Cardiac muscle cell (in vitro differentiated cells and primary cell): ENCODE data around the gene ACTR5. TPM values are rescaled to one million over a fixed set of nuclear protein-coding genes. Genes with fewer than 3 reads are reported as not detected.
A peak's percentile ranks its signal among the peaks of the same experiment; 100 is the strongest.

Experiments
- DNase-seq, 2 donors: peaks; one replicate each; pipeline versions ENCODE4 v3.0.0 to v3.0.0-alpha.2; 2010 to 2017; ENCODE audit warnings: low read depth in 1 of 2, low spot score in 1 of 2
- H3K27ac ChIP-seq: fragments of 200-600 bp; sonication (generic); 2 replicates; pipeline ENCODE4 v1.5.1; 2016
- H3K27me3 ChIP-seq: fragments of 200-600 bp; sonication (generic); 2 replicates; pipeline ENCODE4 v1.6.0; 2016; ENCODE audit warnings: control low read depth
- H3K36me3 ChIP-seq: fragments of 200-600 bp; sonication (generic); 2 replicates; pipeline ENCODE4 v1.5.1; 2016; ENCODE audit warnings: control low read depth
- H3K4me1 ChIP-seq: fragments of 200-600 bp; sonication (generic); 2 replicates; pipeline ENCODE4 v1.8.1; 2017; ENCODE audit warnings: low read depth, mild to moderate bottlenecking, mixed run types
- H3K4me3 ChIP-seq: fragments of 200-600 bp; sonication (generic); 2 replicates; pipeline ENCODE4 v1.5.1; 2016; ENCODE audit warnings: mild to moderate bottlenecking
- H3K9me3 ChIP-seq: fragments of 200-600 bp; sonication (generic); 2 replicates; pipeline ENCODE4 v1.5.1; 2017; ENCODE audit warnings: low read depth, mild to moderate bottlenecking, control low read depth
- CTCF ChIP-seq: IDR thresholded peaks from 2 replicates; pipeline ENCODE4 v1.5.1; 2012; ENCODE audit warnings: low read depth, mild to moderate bottlenecking, low read length
- polyA plus RNA-seq: library from polyadenylated mRNA; unstranded; fragments of >200 nt; fragmentation: Nextera tagmentation; extraction: Ambion mirVana; gene quantifications from 2 replicates; pipeline ENCODE4 v1.2.1, GENCODE V29; 2016
- total RNA-seq: library from RNA; depleted of rRNA; stranded (reverse); fragments of >200 nt; gene quantifications from 2 replicates; pipeline ENCODE4 v1.2.3, GENCODE V29; 2016

The ACTR5 gene
- total and polyA plus RNA-seq, 2 experiments from 2014 or later = 6.4 to 8.7 TPM

DNA sequence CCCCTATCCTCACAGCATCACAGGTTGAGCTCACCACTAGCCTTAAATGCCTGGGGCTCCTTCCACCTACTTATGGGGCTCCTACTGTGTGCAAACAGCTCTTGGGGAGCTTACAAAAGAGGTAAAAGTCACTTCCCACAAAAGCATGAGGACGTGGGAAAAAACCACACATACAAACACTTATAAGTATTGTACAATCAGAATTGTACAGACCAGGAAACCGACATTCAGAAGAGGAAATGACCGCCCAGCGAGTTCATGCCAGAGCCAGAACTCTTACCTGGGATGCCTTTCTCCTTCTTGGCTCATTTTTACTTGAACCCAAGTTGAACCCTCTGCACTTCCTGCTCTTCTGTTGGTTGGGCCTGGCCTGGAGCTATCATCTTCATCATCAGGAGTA lies 50.9 kb downstream of the ACTR5 start:
- H3K27ac ChIP-seq = no peak overlapping the region
- no peaks in the 10 kb centered on the region for H3K36me3 ChIP-seq
- TF ChIP-seq CTCF = no peak
- H3K27me3 ChIP-seq = no peaks in the 10 kb centered on the region
- H3K4me1 ChIP-seq = no peaks in the 10 kb centered on the region
- DNase-seq = no peak
- no peak overlapping the region for H3K4me3 ChIP-seq
- H3K9me3 ChIP-seq = no peaks in the 10 kb centered on the region

DNA sequence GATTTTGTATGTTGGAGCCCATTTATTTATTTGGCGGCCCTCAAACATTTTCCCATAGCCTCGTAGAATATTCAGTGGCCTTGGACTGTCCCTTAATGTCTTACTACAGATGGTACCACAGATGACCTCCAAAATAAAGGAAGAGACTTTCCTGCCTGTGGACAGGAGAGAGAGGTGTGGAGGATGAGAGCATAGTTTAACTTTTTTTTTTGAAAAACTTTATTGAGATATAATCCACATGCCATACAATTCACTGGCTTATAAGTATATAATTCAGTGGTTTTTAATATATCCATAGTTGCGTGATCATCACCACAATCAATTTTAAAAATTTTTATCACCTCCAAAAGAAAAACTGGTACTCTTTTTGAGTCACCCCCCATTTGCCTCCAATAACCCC lies 52.6 kb downstream of the ACTR5 start:
- H3K36me3 ChIP-seq = no peaks in the 10 kb centered on the region
- no peak for TF ChIP-seq CTCF
- no peak for DNase-seq
- H3K27ac ChIP-seq = no peak overlapping the region
- no peak overlapping the region for H3K4me3 ChIP-seq
- no peaks in the 10 kb centered on the region for H3K4me1 ChIP-seq
- H3K27me3 ChIP-seq = peaks cover 12% of the 10 kb centered on the region
- no peaks in the 10 kb centered on the region for H3K9me3 ChIP-seq

DNA sequence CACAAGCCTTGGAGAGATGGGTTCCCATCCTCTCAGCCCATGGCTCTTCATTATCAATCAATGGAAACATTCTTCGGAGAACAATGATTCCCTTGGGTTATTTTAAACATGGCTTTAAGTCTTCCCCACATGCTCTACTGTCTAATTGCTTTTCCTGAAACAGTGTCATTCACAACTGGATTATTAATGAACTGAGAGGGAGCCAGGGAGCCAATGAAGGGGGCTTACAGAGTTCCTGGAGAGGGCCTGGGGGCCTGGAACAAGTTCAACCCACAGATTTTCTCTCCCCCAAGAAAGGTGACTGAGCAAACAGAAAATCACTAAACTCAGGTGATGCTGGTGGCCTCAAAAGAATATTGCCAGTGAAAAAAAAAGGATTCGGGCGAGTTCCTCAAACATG lies 56.0 kb downstream of the ACTR5 start:
- DNase-seq = no peak
- H3K4me1 ChIP-seq = no peaks in the 10 kb centered on the region
- H3K27ac ChIP-seq = no peak overlapping the region
- H3K27me3 ChIP-seq = peaks cover 43% of the 10 kb centered on the region
- TF ChIP-seq CTCF = no peak
- H3K4me3 ChIP-seq = no peak overlapping the region
- no peaks in the 10 kb centered on the region for H3K9me3 ChIP-seq
- H3K36me3 ChIP-seq = no peaks in the 10 kb centered on the region

GRCh38 chr20:38804682-38805501 lies 56.6 kb downstream of the ACTR5 start:
- Histone ChIP-seq H3K9me3 (no peaks in the 10 kb centered on the region), H3K27me3 (peaks cover 47% of the 10 kb centered on the region), H3K36me3 (no peaks in the 10 kb centered on the region), H3K4me3 (no peak overlapping the region), H3K4me1 (no peaks in the 10 kb centered on the region), H3K27ac (no peak overlapping the region)
- peak in 1 of 2 donors; percentile 40 for DNase-seq
- TF ChIP-seq CTCF = no peak

DNA sequence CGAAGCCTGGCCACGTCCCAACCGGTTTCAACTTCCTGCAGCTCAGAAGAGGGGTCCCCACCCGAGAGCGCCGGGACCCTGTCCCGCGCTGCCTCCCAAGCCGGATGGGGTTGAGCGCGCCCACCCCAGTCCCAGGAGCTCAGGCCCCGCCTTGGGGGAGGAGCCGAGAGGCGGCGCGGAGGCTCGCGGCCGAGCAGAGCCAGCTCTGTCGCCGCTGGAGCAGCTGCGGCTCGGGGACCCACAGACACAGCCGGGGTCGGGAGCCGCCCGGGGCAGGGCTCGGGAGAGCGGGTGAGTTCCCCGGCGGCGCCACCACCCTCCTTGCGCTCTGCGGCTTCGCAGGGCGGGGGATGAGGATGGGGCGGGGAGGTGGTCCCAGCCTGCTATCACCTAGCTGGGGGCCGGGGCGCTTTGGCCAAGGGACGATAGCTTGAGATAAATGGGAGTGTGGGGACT lies 57.3 kb downstream of the ACTR5 start, which contains the start of gene PPP1R16B:
TSS of gene PPP1R16B (plus strand) at position 196 of the 456 bp plus-strand sequence. CDS start 30,229 bp downstream, outside the sequence.
- no peaks in the 10 kb centered on the region for H3K36me3 ChIP-seq
- peak; percentile 23 to 76 for DNase-seq
- H3K9me3 ChIP-seq = no peaks in the 10 kb centered on the region
- TF ChIP-seq CTCF = no peak
- peaks cover 53% of the 10 kb centered on the region for H3K27me3 ChIP-seq
- H3K4me3 ChIP-seq = peak within 1 kb of the TSS; percentile 37
- H3K27ac ChIP-seq = no peak within 1 kb of the TSS
- H3K4me1 ChIP-seq = no peaks in the 10 kb centered on the region
